Left ventricle myocardium inferior (tissue), 1 donor: ENCODE results near the gene LSAMP. TPM values are rescaled to one million over a fixed set of nuclear protein-coding genes. Genes with fewer than 3 reads are reported as not detected.
A peak's percentile ranks its signal among the peaks of the same experiment; 100 is the strongest.

Experiments
- DNase-seq: peaks from one replicate; pipeline ENCODE4 v3.0.0-alpha.2; 2020
- H3K27ac ChIP-seq: fragments of 200-600 bp; replicated peaks from 2 replicates; pipeline ENCODE4 v1.8.0; 2021
- H3K27me3 ChIP-seq: fragments of 200-600 bp; 2 replicates; pipeline ENCODE4 v1.8.0; 2021; ENCODE audit warnings: low read depth
- H3K36me3 ChIP-seq: fragments of 200-600 bp; 2 replicates; pipeline ENCODE4 v1.8.0; 2021
- H3K4me1 ChIP-seq: fragments of 200-600 bp; 2 replicates; pipeline ENCODE4 v1.8.0; 2021
- H3K4me3 ChIP-seq: fragments of 200-600 bp; 2 replicates; pipeline ENCODE4 v1.8.0; 2021; ENCODE audit warnings: mild to moderate bottlenecking, moderate library complexity
- H3K9me3 ChIP-seq: fragments of 200-600 bp; replicated peaks from 2 replicates; pipeline ENCODE4 v1.8.0; 2021
- intact Hi-C: fragments of 100-400 bp; cut with micrococcal nuclease; formaldehyde crosslinking; loops from one replicate; pipeline ENCODE4 v1.11.0; 2022
- total RNA-seq: library from RNA; stranded (reverse); fragmentation: NEBNext Ultra II Directional; extraction: Animal tissue kit (Norgen Biotek cat#: 25700); gene quantifications from one replicate; pipeline ENCODE4 v1.2.1, GENCODE V29; 2021
- TF ChIP-seq, protein P1 (sequence below): fragments of 200-600 bp; IDR thresholded peaks from 2 replicates; pipeline ENCODE4 v1.8.0; 2021; ENCODE audit warnings: antibody characterized with exemption, mild to moderate bottlenecking, borderline replicate concordance
- donor health status: DM: no; HTN: yes; CAD: no; lungs with severe emphysema.

LSAMP gene
- total RNA-seq, 1 donor from 2014 or later, result 1.2 TPM

DNA sequence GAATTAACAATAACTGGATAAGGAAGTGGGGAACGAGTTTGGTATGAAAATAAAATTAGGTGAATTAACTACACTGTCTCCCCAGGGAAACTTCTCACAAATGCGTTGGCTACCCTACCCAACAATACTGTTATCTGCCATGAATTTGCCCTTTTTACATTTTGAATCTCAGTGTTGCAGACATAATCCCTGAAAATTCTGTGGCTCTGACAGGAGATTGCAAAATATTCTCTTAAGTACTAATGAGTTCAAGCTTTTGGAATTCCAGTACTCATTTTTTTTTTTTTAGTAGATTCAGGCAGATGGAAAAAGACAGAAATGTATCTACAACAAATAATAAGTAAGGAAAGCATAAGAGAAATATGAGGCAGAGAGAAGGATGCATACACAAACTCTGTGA, 332.6 kb downstream of the LSAMP start:
- intact Hi-C loops, result no loop called here
- H3K36me3 ChIP-seq, result no peaks in the 10 kb centered on the region
- no peak for DNase-seq
- TF ChIP-seq, protein P1, sequence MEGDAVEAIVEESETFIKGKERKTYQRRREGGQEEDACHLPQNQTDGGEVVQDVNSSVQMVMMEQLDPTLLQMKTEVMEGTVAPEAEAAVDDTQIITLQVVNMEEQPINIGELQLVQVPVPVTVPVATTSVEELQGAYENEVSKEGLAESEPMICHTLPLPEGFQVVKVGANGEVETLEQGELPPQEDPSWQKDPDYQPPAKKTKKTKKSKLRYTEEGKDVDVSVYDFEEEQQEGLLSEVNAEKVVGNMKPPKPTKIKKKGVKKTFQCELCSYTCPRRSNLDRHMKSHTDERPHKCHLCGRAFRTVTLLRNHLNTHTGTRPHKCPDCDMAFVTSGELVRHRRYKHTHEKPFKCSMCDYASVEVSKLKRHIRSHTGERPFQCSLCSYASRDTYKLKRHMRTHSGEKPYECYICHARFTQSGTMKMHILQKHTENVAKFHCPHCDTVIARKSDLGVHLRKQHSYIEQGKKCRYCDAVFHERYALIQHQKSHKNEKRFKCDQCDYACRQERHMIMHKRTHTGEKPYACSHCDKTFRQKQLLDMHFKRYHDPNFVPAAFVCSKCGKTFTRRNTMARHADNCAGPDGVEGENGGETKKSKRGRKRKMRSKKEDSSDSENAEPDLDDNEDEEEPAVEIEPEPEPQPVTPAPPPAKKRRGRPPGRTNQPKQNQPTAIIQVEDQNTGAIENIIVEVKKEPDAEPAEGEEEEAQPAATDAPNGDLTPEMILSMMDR, result no peak
- no peak overlapping the region for H3K4me3 ChIP-seq
- no peaks in the 10 kb centered on the region for H3K9me3 ChIP-seq
- H3K27ac ChIP-seq, result no peak overlapping the region
- no peaks in the 10 kb centered on the region for H3K4me1 ChIP-seq
- H3K27me3 ChIP-seq, result no peaks in the 10 kb centered on the region

DNA sequence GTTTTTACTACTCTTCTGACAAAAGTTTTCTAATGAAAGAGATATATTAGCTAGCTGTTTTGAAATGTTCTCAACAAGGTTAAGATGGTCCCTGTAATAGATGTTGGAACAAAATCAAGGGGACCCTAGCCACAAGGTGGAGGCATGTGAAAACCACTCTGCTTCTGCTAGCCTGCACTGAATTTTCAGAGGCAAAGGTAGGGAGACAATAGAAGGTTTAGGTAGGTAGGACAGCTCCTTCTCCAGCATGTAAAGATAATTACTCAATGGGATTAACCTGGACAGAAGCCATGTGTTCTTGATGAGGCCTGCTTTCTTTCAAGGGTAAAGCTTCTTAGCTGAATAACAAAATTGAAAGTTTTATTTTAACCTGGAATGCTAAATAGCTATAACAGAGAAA, 333.5 kb downstream of the LSAMP start:
- no peak overlapping the region for H3K4me3 ChIP-seq
- no peak overlapping the region for H3K27ac ChIP-seq
- no peaks in the 10 kb centered on the region for H3K36me3 ChIP-seq
- DNase-seq, result no peak
- no peaks in the 10 kb centered on the region for H3K4me1 ChIP-seq
- no peaks in the 10 kb centered on the region for H3K27me3 ChIP-seq
- intact Hi-C loops, result no loop called here
- no peaks in the 10 kb centered on the region for H3K9me3 ChIP-seq
- TF ChIP-seq, protein P1, result no peak

DNA sequence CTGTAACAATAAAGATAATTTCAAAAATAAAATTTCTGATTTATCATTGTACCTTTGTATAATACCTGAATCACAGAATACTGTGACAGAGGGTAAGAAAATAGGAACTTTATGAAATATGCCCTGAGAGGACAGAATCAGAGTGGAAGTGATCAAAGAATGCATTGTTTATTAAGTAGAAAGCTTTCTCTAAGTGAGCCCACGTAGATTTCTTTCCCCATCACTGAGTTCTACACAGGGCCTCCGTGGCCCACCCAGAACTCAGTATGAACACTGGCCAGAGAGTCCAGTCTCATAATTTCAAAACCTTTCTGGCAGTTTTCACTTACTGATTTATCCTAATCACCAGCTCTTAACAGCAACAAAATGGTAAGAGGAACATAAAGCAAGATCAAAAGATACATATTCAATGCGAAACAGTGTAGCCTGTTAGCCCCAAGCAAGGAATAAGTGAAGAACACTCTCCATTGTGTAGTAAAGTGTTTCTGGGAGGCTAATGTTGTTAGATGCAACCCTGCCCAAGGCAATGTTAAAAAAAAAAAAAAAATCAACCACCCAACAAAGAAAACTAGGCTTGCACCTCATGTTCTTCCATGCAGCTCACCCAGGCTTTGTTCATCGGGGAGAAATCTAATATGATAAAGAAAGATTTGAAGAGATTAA, 341.3 kb downstream of the LSAMP start:
- Histone ChIP-seq H3K4me3 (no peak overlapping the region), H3K27me3 (no peaks in the 10 kb centered on the region), H3K27ac (no peak overlapping the region), H3K36me3 (no peaks in the 10 kb centered on the region), H3K4me1 (no peaks in the 10 kb centered on the region), H3K9me3 (no peaks in the 10 kb centered on the region)
- DNase-seq, result no peak
- TF ChIP-seq, protein P1, result no peak
- intact Hi-C loops, result no loop called here

DNA sequence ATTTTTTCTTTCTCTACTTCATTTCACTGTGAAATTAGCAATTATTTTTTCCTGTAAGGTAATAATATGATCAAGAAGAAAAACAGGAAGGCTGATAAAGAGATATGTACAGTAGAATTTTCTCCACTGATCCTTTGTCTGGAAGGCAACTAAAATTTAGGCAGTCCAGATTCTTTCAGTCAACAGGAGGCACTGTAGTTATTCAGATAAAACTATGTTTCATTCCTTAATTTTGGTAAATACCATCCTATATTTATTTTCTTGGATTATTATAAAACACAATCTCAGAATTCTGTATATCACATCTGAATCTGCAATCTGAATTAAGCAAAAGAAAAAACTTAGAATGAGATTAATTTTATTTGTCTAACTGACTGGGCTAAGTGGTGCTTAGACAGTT, 343.2 kb downstream of the LSAMP start:
- intact Hi-C loops, result no loop called here
- Histone ChIP-seq H3K4me3 (no peak overlapping the region), H3K36me3 (no peaks in the 10 kb centered on the region), H3K9me3 (no peaks in the 10 kb centered on the region), H3K4me1 (no peaks in the 10 kb centered on the region), H3K27me3 (no peaks in the 10 kb centered on the region), H3K27ac (no peak overlapping the region)
- DNase-seq, result no peak
- TF ChIP-seq, protein P1, result peak; percentile 14

DNA sequence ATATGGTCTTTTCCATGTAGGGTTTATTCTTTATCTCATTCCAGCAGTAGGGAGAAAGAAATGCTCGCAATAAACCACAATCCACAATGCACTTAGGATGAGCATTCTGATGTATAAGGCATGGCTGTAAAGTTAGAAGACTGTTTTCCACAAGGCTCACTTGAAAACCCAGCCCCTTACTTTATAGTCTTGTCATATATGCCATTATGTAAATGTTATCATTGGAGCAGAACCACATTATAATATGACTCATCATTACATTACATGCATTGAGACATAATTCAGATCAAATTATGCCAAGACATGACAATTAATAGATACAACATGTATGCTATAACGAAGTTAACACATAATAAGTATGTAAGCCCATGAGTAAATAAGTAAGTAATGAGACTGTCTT, 348.1 kb downstream of the LSAMP start:
- no peak overlapping the region for H3K27ac ChIP-seq
- H3K4me3 ChIP-seq, result no peak overlapping the region
- TF ChIP-seq, protein P1, result no peak
- H3K27me3 ChIP-seq, result no peaks in the 10 kb centered on the region
- H3K9me3 ChIP-seq, result no peaks in the 10 kb centered on the region
- no peaks in the 10 kb centered on the region for H3K4me1 ChIP-seq
- H3K36me3 ChIP-seq, result no peaks in the 10 kb centered on the region
- DNase-seq, result no peak
- intact Hi-C loops, result no loop called here
